Gastroesophageal sphincter (tissue), 4 donors: ENCODE data around the gene TFAP2D. TPM values are rescaled to one million over a fixed set of nuclear protein-coding genes. Genes with fewer than 3 reads are reported as not detected.

Experiments used
- ATAC-seq: fragments of 150-250 bp; one replicate; pipeline ENCODE4 v1.9.1; 2016; ENCODE audit warnings: mild to moderate bottlenecking, moderate library complexity
- H3K27ac ChIP-seq, 4 donors: fragments of 200-600 bp; sonication (generic) in 3 of 4; 1 replicate in 3 of 4; 2 replicates in 1 of 4; pipeline ENCODE4 v1.5.1; 2016 to 2019
- H3K27me3 ChIP-seq: fragments of 200-600 bp; sonication (generic); one replicate; pipeline ENCODE4 v1.5.1; 2019
- H3K36me3 ChIP-seq, 2 donors: fragments of 200-600 bp; sonication (generic); one replicate each; pipeline ENCODE4 v1.5.1; 2019; ENCODE audit warnings: control low read depth in 1 of 2
- H3K4me1 ChIP-seq, 3 donors: fragments of 200-600 bp; sonication (generic); 1 replicate in 2 of 3; 2 replicates in 1 of 3; pipeline ENCODE4 v1.5.1; 2016 to 2019; ENCODE audit warnings: control low read depth in 2 of 3
- H3K4me3 ChIP-seq, 2 donors: fragments of 200-600 bp; sonication (generic); one replicate each; pipeline ENCODE4 v1.5.1; 2019; ENCODE audit warnings: mild to moderate bottlenecking in 1 of 2, moderate library complexity in 1 of 2
- H3K9me3 ChIP-seq, 3 donors: fragments of 200-600 bp; sonication (generic); one replicate each; pipeline ENCODE4 v1.5.1; 2017 to 2019; ENCODE audit warnings: control low read depth in 2 of 3
- CTCF ChIP-seq, 4 experiments: fragments of 200-600 bp in 2 of 4; fragments of 450-650 bp in 2 of 4; sonication (generic) in 1 of 4; IDR thresholded peaks; one replicate each; pipeline ENCODE4 v1.5.1; 2017 to 2019; ENCODE audit warnings: antibody characterized with exemption in 4 of 4, mild to moderate bottlenecking in 2 of 4, moderate library complexity in 2 of 4
- EP300 ChIP-seq: sonication (generic); formaldehyde crosslinking; IDR thresholded peaks from one replicate; pipeline ENCODE4 v1.6.1; 2017; ENCODE audit warnings: antibody characterized with exemption, mild to moderate bottlenecking
- POLR2A ChIP-seq, 2 donors: fragments of 450-650 bp; IDR thresholded peaks; one replicate each; pipeline ENCODE4 v1.6.1; 2017; ENCODE audit warnings: antibody characterized with exemption in 2 of 2, mild to moderate bottlenecking in 2 of 2, moderate library complexity in 1 of 2
- POLR2AphosphoS5 ChIP-seq: sonication (generic); formaldehyde crosslinking; IDR thresholded peaks from one replicate; pipeline ENCODE4 v1.6.1; 2017; ENCODE audit warnings: antibody characterized with exemption
- whole genome bisulfite sequencing, 2 donors: methylation state at CpG; one replicate each; pipeline ENCODE4 v1.1.5; 2018; ENCODE audit warnings: low coverage in 1 of 2; 5-methylcytosine and 5-hydroxymethylcytosine counted together
- total RNA-seq, 4 donors: library from RNA; depleted of rRNA; stranded (reverse); fragments of >200 nt; gene quantifications; one replicate each; pipeline ENCODE4 v1.1.0, GENCODE V29; 2016

TFAP2D gene
- total RNA-seq, 4 donors from 2014 or later = not detected

GRCh38 chr6:50691814-50692495, 21.4 kb upstream of the TFAP2D start:
- Histone ChIP-seq H3K9me3 (no peaks in the 10 kb centered on the region), H3K27me3 (no peaks in the 10 kb centered on the region), H3K27ac (no peak overlapping the region), H3K36me3 (no peaks in the 10 kb centered on the region), H3K4me1 (no peaks in the 10 kb centered on the region), H3K4me3 (no peak overlapping the region)
- no peak for ATAC-seq
- WGBS, 2 donors = 73 to 80% methylated on average over 4 of the region's 4 CpGs
- TF ChIP-seq POLR2A (IDR thresholded peaks at IDR 0.05) = no peak
- TF ChIP-seq POLR2AphosphoS5 = no peak
- TF ChIP-seq EP300 = no peak
- TF ChIP-seq CTCF (IDR thresholded peaks at IDR 0.05) = no peak

GRCh38 chr6:50698546-50698945, 14.8 kb upstream of the TFAP2D start:
- Histone ChIP-seq H3K27me3 (peaks cover 18% of the 10 kb centered on the region), H3K36me3 (no peaks in the 10 kb centered on the region), H3K9me3 (no peaks in the 10 kb centered on the region), H3K4me1 (no peaks in the 10 kb centered on the region), H3K4me3 (no peak overlapping the region), H3K27ac (no peak overlapping the region)
- TF ChIP-seq POLR2A (IDR thresholded peaks at IDR 0.05) (no peak), POLR2AphosphoS5 (no peak), EP300 (no peak), CTCF (IDR thresholded peaks at IDR 0.05) (no peak)
- no peak for ATAC-seq

GRCh38 chr6:50699051-50699775, 14.1 kb upstream of the TFAP2D start:
- Histone ChIP-seq H3K36me3 (no peaks in the 10 kb centered on the region), H3K9me3 (no peaks in the 10 kb centered on the region), H3K4me3 (no peak overlapping the region), H3K27me3 (peaks cover 23% of the 10 kb centered on the region), H3K27ac (no peak overlapping the region), H3K4me1 (no peaks in the 10 kb centered on the region)
- TF ChIP-seq POLR2A (IDR thresholded peaks at IDR 0.05) (no peak), POLR2AphosphoS5 (no peak), CTCF (IDR thresholded peaks at IDR 0.05) (no peak), EP300 (no peak)
- 13 to 18% methylated on average over 7 to 10 of the region's 11 CpGs for WGBS, 2 donors
- no peak for ATAC-seq

GRCh38 chr6:50706575-50706974, 6.8 kb upstream of the TFAP2D start:
- H3K27me3 ChIP-seq = peaks cover 76% of the 10 kb centered on the region
- H3K36me3 ChIP-seq = no peaks in the 10 kb centered on the region
- no peak overlapping the region for H3K4me3 ChIP-seq
- H3K9me3 ChIP-seq = peaks cover 0 to 4% (median 0%) of the 10 kb centered on the region in 3 donors
- 2 to 20% methylated on average over 3 to 11 of the region's 23 CpGs for WGBS, 2 donors
- TF ChIP-seq POLR2AphosphoS5 (no peak), POLR2A (IDR thresholded peaks at IDR 0.05) (no peak), CTCF (IDR thresholded peaks at IDR 0.05) (no peak), EP300 (no peak)
- H3K4me1 ChIP-seq = no peaks in the 10 kb centered on the region
- no peak for ATAC-seq
- H3K27ac ChIP-seq = no peak overlapping the region

- Histone ChIP-seq H3K27me3 (peaks cover 82% of the 10 kb centered on the region), H3K36me3 (no peaks in the 10 kb centered on the region), H3K9me3 (peaks cover 0 to 4% (median 0%) of the 10 kb centered on the region in 3 donors), H3K4me3 (no peak overlapping the region), H3K4me1 (no peaks in the 10 kb centered on the region), H3K27ac (no peak overlapping the region)
- TF ChIP-seq EP300 = no peak
- TF ChIP-seq POLR2AphosphoS5 = no peak
- TF ChIP-seq CTCF (IDR thresholded peaks at IDR 0.05) = no peak
- ATAC-seq = no peak
- WGBS, 2 donors = 2 to 5% methylated on average over 7 of the region's 7 CpGs
Measured at GRCh38 chr6:50707191-50707590, 6.1 kb upstream of the TFAP2D start.
